MM.1S (cell line): ENCODE measurements around the gene POLR1A.

Source experiments
- DNase-seq: peaks from one replicate; pipeline ENCODE4 v3.0.0-alpha.2; 2015
- H2AFZ ChIP-seq: fragments of 300-600 bp; sonication (generic); 2 replicates; pipeline ENCODE4 v1.6.0; 2016; ENCODE audit warnings: antibody characterized with exemption, low read length
- H3F3A ChIP-seq: fragments of 300-600 bp; sonication (generic); 2 replicates; pipeline ENCODE4 v1.6.1; 2016; ENCODE audit warnings: mild to moderate bottlenecking, antibody characterized with exemption, low read length, moderate library complexity, mixed read lengths; ENCODE audit not compliant: insufficient read depth
- H3K27ac ChIP-seq: fragments of 300-600 bp; sonication (generic); 2 replicates; pipeline ENCODE4 v1.5.1; 2016; ENCODE audit warnings: mild to moderate bottlenecking, low read length
- H3K27me3 ChIP-seq: fragments of 300-600 bp; sonication (generic); replicated peaks from 2 replicates; pipeline ENCODE4 v1.6.0; 2016; ENCODE audit warnings: low read length; ENCODE audit not compliant: insufficient read depth
- H3K36me3 ChIP-seq: fragments of 300-600 bp; sonication (generic); replicated peaks from 2 replicates; pipeline ENCODE4 v1.6.1; 2016; ENCODE audit warnings: mild to moderate bottlenecking, low read length, mixed read lengths; ENCODE audit not compliant: insufficient read depth
- H3K4me1 ChIP-seq: fragments of 300-600 bp; sonication (generic); 2 replicates; pipeline ENCODE4 v1.6.1; 2016; ENCODE audit warnings: low read length, mixed read lengths
- H3K4me2 ChIP-seq: fragments of 300-600 bp; sonication (generic); 2 replicates; pipeline ENCODE4 v1.6.0; 2016; ENCODE audit warnings: low read depth, low read length
- H3K4me3 ChIP-seq: fragments of 300-600 bp; sonication (generic); 2 replicates; pipeline ENCODE4 v1.5.1; 2016; ENCODE audit warnings: low read length, mixed read lengths
- H3K79me2 ChIP-seq: fragments of 300-600 bp; sonication (generic); 2 replicates; pipeline ENCODE4 v1.6.1; 2016; ENCODE audit warnings: mixed run types, low read length, mixed read lengths
- H3K9ac ChIP-seq: fragments of 300-600 bp; sonication (generic); 2 replicates; pipeline ENCODE4 v1.6.1; 2016; ENCODE audit warnings: low read length, mixed read lengths
- H3K9me2 ChIP-seq: fragments of 300-600 bp; sonication (generic); replicated peaks from 2 replicates; pipeline ENCODE4 v1.6.1; 2016; ENCODE audit warnings: mild to moderate bottlenecking, low read length, mixed read lengths; ENCODE audit not compliant: insufficient read depth
- H3K9me3 ChIP-seq: fragments of 300-600 bp; sonication (generic); replicated peaks from 2 replicates; pipeline ENCODE4 v1.6.1; 2016; ENCODE audit warnings: mild to moderate bottlenecking, low read length, mixed read lengths; ENCODE audit not compliant: insufficient read depth
- H4K20me1 ChIP-seq: fragments of 300-600 bp; sonication (generic); 2 replicates; pipeline ENCODE4 v1.6.1; 2016; ENCODE audit warnings: mild to moderate bottlenecking, low read length, moderate library complexity, mixed read lengths; ENCODE audit not compliant: insufficient read depth
- EZH2 ChIP-seq: fragments of 300-600 bp; sonication (generic); optimal IDR thresholded peaks from 2 replicates; pipeline ENCODE3; 2017; ENCODE audit warnings: low read depth, mild to moderate bottlenecking, antibody characterized with exemption, low read length, mixed read lengths
- EZH2phosphoT487 ChIP-seq: fragments of 300-600 bp; sonication (generic); IDR thresholded peaks from 2 replicates; pipeline ENCODE4 v1.6.1; 2018; ENCODE audit warnings: antibody characterized with exemption, low read length
- TF ChIP-seq, protein P1 (sequence below): fragments of 300-600 bp; sonication (generic); IDR thresholded peaks from 2 replicates; pipeline ENCODE4 v1.5.1; 2016; ENCODE audit warnings: antibody characterized with exemption, low read length, mixed read lengths

The POLR1A gene

DNA sequence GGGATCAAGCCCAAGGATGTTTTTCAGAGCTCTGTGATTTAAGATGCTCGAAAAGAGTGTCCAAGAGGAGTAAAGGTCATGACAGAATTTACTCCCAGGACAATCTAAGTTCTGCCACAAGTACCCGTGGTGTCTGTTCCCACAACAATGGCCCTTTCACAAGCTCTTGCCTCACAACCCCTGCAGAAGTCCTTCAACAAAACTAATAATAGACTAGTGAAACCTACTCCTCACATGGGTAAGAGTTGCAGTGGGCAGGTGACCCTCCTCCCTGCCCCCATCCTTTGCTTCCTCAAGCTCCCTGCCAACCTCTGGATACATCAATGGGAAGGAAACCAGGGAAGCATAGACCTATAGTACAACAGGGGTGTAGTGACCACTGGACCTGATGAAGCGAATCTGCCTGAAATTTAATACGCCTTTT lies 35.3 kb upstream of the POLR1A start:
- no peak for DNase-seq
- H3K36me3 ChIP-seq: peaks cover 34% of the 10 kb centered on the region
- H3K27ac ChIP-seq: no peak overlapping the region

DNA sequence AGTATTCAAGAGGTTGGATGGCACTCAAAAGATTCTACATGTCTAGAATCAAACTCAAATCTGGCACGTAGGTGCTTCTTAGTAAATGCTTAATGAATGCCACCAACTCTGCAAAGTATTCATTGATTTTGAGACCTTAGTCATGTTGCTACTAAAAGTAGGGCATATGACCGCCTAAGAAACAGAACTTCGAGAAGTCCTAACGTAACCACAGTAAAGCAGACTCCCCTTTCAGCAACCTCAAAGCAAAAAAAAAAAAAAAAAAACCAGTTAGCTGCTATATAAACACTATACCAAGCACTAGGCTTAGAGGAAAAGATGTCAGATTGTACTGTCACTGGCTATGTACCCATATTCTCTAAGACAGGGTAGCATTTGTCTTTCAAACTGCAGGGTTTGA lies 34.3 kb upstream of the POLR1A start:
- H3K4me3 ChIP-seq: no peak overlapping the region
- H3K79me2 ChIP-seq: no peaks in the 10 kb centered on the region
- no peaks in the 10 kb centered on the region for H4K20me1 ChIP-seq
- H3K4me1 ChIP-seq: 0 out of 2 replicates have a peak, but pooled peaks cover 3% of the 10 kb centered on the region
- H2AFZ ChIP-seq: no peak overlapping the region
- H3K27me3 ChIP-seq: no peaks in the 10 kb centered on the region
- H3K9me2 ChIP-seq: no peaks in the 10 kb centered on the region
- peaks cover 36% of the 10 kb centered on the region for H3K36me3 ChIP-seq
- no peak overlapping the region for H3K27ac ChIP-seq
- no peak overlapping the region for H3K9ac ChIP-seq
- no peak overlapping the region for H3K4me2 ChIP-seq
- peaks cover 18% of the 10 kb centered on the region for H3F3A ChIP-seq
- TF ChIP-seq EZH2 (no peak), EZH2phosphoT487 (no peak)
- TF ChIP-seq, protein P1, sequence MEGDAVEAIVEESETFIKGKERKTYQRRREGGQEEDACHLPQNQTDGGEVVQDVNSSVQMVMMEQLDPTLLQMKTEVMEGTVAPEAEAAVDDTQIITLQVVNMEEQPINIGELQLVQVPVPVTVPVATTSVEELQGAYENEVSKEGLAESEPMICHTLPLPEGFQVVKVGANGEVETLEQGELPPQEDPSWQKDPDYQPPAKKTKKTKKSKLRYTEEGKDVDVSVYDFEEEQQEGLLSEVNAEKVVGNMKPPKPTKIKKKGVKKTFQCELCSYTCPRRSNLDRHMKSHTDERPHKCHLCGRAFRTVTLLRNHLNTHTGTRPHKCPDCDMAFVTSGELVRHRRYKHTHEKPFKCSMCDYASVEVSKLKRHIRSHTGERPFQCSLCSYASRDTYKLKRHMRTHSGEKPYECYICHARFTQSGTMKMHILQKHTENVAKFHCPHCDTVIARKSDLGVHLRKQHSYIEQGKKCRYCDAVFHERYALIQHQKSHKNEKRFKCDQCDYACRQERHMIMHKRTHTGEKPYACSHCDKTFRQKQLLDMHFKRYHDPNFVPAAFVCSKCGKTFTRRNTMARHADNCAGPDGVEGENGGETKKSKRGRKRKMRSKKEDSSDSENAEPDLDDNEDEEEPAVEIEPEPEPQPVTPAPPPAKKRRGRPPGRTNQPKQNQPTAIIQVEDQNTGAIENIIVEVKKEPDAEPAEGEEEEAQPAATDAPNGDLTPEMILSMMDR: no peak
- no peak for DNase-seq
- H3K9me3 ChIP-seq: no peaks in the 10 kb centered on the region

More for the DNA sequence above, 35.3 kb upstream of the POLR1A start:
- H3K4me3 ChIP-seq: no peak overlapping the region
- H2AFZ ChIP-seq: no peak overlapping the region
- no peak overlapping the region for H3K4me2 ChIP-seq
- no peaks in the 10 kb centered on the region for H3K9me2 ChIP-seq
- no peaks in the 10 kb centered on the region for H4K20me1 ChIP-seq
- H3K79me2 ChIP-seq: 0 out of 2 replicates have a peak, but pooled peaks cover 3% of the 10 kb centered on the region
- TF ChIP-seq, protein P1: no peak
- TF ChIP-seq EZH2phosphoT487: no peak
- TF ChIP-seq EZH2: no peak
- H3K9me3 ChIP-seq: no peaks in the 10 kb centered on the region
- H3F3A ChIP-seq: peaks cover 23% of the 10 kb centered on the region
- 0 out of 2 replicates have a peak, but pooled peaks cover 3% of the 10 kb centered on the region for H3K4me1 ChIP-seq
- no peak overlapping the region for H3K9ac ChIP-seq
- H3K27me3 ChIP-seq: no peaks in the 10 kb centered on the region

DNA sequence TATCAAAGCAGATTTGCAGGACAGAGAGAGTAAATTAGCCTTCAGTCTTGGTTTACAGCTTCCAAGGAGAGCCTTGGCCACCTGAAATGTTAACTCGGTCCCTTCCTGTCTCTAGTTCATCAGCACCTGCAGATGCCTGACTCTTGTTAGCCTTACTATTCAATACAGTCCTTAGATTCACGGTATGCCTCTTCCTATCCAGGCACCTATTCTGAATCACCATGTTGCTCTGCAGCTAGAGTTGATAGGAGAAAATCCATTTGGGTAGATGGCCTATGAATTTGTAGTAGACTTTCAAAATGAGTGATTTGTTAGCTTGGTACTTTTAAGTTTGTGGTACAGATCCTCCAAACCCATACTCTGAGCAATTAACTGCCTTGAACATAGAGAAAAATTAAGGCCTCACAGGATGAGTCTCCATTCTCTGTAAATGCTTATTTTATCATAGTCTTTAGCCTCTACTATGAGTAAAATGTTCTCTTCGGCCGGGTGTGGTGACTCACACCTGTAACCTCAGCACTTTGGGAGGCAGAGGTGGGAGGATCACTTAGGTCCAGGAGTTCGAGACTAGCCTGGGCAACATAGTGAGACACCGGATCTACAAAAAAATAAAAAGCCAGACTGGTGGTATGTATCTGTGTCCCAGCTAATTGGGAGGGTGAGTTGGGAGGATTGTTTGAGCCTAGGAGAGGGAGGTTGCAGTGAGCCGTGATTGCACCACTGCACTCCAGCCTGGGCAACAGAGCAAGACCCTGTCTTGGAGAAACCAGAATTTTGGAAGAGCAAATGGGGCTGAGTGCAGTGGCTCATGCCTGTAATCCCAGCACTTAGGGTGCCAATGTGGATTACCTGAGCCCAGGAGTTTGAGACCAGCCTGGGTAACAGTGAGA lies 33.3 kb upstream of the POLR1A start:
- H4K20me1 ChIP-seq: no peaks in the 10 kb centered on the region
- TF ChIP-seq EZH2 (no peak), EZH2phosphoT487 (no peak)
- TF ChIP-seq, protein P1: no peak
- no peaks in the 10 kb centered on the region for H3K27me3 ChIP-seq
- peak; percentile 4 for DNase-seq
- H3K79me2 ChIP-seq: no peaks in the 10 kb centered on the region
- peaks cover 37% of the 10 kb centered on the region for H3K36me3 ChIP-seq
- 0 out of 2 replicates have a peak, but pooled peaks cover 3% of the 10 kb centered on the region for H3K4me1 ChIP-seq
- no peak overlapping the region for H3K4me2 ChIP-seq
- no peaks in the 10 kb centered on the region for H3K9me2 ChIP-seq
- H3K4me3 ChIP-seq: no peak overlapping the region
- peaks cover 13% of the 10 kb centered on the region for H3F3A ChIP-seq
- H2AFZ ChIP-seq: no peak overlapping the region
- H3K9ac ChIP-seq: no peak overlapping the region
- no peaks in the 10 kb centered on the region for H3K9me3 ChIP-seq
- H3K27ac ChIP-seq: no peak overlapping the region
